Tibial nerve (tissue), 3 donors: Measurements from ENCODE around the gene CEP164.

Source experiments
- CTCF ChIP-seq, 5 experiments: fragments of 200-600 bp in 3 of 5; fragments of 450-650 bp in 2 of 5; sonication (generic) in 3 of 5; IDR thresholded peaks; one replicate each; pipeline ENCODE4 v1.5.1; 2016 to 2019; ENCODE audit warnings: antibody characterized with exemption in 5 of 5, mild to moderate bottlenecking in 3 of 5, moderate library complexity in 2 of 5
- POLR2A ChIP-seq, 2 donors: fragments of 450-650 bp; IDR thresholded peaks; one replicate each; pipeline ENCODE4 v1.6.1; 2017; ENCODE audit warnings: antibody characterized with exemption in 2 of 2, mild to moderate bottlenecking in 2 of 2, moderate library complexity in 2 of 2

GRCh38 chr11:117425679-117426296 lies 98.1 kb downstream of the CEP164 start:
- TF ChIP-seq POLR2A (IDR thresholded peaks at IDR 0.05) = no peak
- no peak for TF ChIP-seq CTCF (IDR thresholded peaks at IDR 0.05)
